Stimulated activated naive CD8-positive, alpha-beta T cell treated with anti-CD3 and anti-CD28 coated beads, Interleukin-15, Interleukin-2, amounts not matched to agents 100 U/mL and 50 U/mL, for 24 hours (primary cell): ENCODE measurements around the gene SSX2IP.
"Not testable (repeated sequence)": the region's sequence is repeated elsewhere in the genome, so short reads cannot be mapped to it uniquely, and the experiment has no call there.

Experiments
- ATAC-seq: fragments of 150-1000 bp; cut with Tn5 transposase; one replicate; pipeline ENCODE4 v1.10.0; 2021
- DNase-seq: peaks from one replicate; pipeline ENCODE4 v3.0.0; 2021

The SSX2IP gene

DNA sequence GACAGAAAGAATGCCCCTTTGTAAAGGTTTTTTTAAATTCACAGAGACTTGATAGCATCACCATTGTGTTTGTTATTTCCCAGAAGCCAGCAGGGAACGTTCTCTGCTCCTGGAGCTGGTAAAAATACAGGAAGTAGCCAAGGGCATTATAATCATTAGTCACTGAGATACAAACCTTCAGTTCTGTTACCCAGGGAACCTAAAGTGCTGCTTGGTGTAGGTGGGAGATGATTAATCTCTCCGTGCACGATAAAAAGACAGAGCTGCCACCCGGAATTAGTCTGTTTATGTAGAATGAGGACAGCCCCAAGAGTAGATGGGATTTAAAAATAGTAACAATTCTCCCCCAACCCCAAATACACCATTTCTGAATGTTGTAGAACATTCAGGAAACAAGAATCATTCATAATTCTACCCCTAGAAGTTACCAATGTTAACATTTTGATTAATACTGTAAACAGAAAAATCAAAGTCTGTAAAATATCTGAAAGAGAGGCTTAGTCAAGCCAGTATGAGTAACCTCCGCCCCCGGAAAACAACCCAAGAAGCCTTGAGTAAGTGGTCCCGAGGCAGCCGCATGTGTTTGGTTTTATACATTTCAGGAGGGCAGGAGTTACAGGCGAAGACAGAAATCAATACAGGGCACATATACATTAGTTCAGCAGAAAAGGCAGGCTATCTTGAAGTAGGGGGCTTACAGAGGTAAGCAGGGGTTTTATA, 70.7 kb downstream of the SSX2IP start:
- ATAC-seq (peak; percentile 62), DNase-seq (peak; percentile 71)

DNA sequence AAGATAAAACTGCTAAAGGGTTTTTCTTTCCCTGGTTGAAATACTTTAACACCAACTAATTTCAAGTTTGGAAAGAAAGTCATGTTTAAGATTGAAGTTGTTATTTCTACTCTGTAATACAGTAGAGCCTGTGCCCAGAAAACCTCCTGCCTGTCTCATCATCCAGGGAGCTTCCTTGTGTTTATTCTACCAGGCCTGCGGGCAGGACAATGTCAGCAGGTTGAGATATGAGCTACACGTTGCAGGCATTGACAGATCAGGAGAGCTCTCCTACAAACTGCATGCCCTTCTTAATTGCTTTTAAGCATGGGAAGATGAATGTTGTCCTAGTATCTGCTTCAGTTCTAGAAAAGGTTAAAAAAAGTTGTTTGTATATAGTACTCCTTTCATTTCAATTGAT, 72.9 kb downstream of the SSX2IP start:
- no peak for DNase-seq
- no peak for ATAC-seq

DNA sequence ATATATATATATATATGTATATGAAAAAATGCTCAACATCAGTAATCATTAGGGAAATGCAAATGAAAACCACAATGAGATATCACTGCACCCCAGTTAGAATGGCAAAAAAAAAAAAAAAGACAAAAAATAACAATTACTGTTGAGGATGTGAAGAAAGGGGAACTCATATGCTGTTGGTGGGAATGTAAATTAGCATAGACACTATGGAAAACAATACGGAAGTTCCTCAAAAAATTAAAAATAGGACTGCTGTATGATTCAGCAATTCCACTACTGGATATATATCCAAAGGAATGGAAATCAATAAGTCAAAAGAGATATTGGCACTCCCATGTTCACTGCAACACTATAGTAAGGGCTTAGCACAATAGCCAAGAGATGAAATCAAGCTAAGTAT, 74.5 kb downstream of the SSX2IP start:
- DNase-seq (no peak), ATAC-seq (no peak)

DNA sequence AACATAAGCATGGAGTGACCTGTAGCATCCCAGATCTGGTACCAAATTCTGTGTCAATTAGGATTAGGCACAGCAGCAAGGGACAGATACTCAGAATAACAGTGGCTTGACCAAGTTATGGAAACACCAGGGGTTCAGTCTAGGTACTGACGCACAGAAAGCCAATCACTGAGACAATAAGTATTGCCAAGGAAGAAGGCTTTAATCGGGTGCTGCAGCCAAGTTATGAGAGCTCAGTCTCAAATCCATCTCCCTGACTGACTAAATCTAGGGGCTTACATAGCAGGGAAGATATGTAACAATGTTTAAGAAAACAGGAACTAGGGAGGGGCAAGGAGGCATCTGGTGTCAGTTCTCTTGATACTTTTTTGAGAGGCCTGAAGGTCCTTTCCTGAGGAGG, 76.4 kb downstream of the SSX2IP start:
- ATAC-seq (no peak), DNase-seq (no peak)

DNA sequence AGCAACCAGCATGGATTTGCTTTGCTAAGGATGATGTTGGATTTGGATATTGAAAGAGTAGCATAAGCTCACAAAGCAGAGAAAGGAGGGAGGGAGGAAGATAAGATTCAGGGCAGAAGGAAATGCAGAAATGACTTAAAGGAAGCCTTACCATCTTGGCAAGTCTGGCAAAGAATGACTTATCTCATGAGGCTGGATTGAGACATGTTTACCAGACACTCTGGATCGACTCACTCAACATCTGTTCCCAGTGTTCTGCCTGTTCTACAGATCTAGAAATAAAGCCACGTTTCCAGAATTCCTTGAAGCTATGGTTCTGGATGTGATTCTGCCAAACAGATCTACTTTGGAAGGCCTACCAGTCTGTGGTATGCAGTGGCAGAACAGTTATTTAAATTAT, 77.2 kb downstream of the SSX2IP start:
- ATAC-seq (no peak), DNase-seq (no peak)

DNA sequence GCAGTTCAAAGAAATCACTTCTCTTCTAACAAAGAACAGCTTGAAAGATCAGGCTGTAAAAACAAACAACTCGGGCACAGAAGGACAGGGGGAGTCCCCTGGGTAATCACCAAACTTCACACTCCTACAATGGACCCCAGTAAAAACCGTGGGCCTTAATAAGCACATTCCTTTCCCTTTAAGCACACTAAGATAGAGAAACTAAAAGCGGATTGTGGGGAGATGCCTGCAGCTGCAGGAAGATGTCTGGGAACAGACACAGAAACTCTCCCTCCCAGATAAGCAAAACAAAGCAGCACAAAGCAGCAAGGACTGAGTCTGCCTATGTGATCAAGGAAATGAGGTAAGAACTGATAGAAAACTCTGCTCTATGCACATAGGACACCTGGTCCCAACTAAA, 78.5 kb downstream of the SSX2IP start:
- DNase-seq (no peak), ATAC-seq (no peak)

DNA sequence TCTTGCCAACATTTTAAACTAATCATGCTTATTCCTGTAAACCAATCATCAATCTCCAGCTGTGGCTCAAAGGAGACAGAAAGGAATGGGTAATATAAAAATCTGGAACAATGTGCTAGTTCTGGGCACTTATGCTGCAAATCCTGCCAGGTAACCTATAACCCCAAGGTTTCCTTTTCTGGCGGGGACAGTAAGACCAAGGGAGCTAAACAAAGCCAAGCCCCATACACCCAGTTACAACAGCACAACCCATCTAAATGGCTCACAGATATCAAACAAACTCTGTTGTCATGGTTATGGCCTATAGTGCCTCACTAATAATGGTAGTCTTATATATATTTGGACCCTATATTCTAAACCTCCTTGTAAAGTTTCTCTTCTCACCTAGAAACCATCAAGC, 79.2 kb downstream of the SSX2IP start:
- ATAC-seq, result no peak
- DNase-seq, result no peak

DNA sequence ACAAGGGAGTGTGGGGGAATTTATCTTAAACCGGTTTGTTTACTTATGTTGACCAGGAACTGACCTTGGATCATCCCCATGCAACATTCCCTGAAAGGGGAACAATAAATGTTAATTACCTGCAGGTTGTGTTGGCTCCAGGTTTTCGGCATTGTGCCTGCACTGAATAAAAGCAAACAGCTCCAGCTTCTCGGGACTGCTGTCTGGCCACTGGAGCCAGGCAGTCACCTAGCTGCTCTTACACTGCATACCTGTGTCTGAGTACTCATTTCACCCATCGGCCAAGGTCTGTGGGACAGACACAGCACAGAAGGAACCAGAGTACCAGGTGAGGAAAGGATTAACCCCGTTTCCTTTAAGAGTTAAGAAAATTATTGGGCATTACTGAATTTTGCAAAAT, 83.3 kb downstream of the SSX2IP start:
- no peak for ATAC-seq
- DNase-seq, result no peak

DNA sequence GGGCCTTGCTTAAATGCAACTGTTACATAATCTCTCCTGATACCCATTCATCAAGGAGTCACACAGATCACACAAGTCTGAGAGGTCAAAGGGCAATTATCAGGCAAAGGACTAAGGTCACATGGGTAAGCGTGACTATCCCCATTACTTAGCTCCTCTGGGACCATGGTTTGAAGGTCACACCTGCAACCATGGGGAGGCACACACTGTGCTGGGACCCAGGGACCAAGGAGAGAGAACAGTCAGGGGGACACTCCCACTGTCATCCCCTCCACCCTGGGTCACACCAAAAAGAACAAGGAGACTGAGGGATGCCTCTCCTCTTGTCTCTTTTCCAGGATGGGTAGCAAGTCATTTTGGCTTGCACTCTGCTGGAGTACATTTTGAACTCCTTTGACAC, 85.1 kb downstream of the SSX2IP start:
- no peak for DNase-seq
- ATAC-seq, result no peak

DNA sequence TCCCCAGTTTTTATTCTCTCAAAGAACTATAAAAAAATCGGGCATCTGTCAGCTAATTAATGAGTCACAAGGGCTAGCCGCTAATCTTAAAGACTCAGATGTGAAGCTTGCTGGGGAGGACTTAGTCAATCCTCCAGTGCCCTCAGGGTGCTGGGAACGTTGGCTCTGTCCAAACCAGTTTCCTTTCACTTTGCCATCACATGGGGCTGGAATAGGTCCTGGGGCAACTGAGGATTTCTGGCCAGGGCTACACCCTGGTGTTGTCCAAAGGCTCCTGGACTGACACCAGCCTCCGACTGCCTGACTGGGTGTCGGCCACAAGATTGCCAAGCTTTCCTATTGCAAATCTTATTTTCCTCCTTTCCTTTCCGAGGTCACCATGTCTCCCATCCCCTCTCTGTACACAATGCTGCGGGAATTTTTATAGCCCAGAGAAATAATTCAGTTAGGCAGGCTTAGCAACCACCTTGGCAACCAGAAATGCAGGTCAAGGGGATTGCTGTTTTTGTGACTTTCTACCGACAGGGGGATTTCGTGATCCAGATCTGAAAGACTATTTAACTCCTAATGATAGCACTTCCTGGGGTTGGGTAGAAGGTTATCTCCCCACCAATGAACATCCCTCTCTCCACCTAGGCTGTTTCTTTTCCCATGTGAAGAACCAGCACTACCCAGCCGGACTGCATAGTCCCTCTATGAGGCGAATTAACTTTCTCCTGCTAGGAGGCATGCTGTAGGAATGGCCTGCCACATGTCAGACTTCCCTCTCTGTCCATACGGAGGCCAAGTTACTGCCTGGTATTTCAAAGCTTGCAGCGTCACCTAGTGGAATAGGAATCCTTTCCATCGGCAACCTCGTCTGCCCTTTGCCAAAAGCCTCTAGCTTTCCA, 86.1 kb downstream of the SSX2IP start:
- no peak for DNase-seq
- ATAC-seq, result no peak

DNA sequence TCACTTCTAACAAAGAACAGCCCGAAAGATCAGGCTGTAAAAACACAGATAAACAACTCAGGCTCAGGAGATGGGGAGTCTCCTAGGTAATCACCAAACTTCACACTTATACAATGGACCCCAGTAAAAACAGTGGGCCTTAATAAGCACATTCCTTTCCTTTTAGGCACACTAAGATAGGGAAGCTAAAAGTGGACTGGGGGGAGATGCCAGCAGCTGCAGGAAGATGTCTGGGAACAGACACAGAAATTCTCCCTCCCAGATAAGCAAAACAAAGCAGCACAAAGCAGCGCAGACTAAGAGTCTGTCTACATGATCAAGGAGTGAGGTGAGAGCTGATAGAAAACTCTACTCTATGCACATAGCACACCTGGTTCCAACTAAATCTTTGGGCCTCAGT, 87.0 kb downstream of the SSX2IP start:
- ATAC-seq (no peak), DNase-seq (no peak)

DNA sequence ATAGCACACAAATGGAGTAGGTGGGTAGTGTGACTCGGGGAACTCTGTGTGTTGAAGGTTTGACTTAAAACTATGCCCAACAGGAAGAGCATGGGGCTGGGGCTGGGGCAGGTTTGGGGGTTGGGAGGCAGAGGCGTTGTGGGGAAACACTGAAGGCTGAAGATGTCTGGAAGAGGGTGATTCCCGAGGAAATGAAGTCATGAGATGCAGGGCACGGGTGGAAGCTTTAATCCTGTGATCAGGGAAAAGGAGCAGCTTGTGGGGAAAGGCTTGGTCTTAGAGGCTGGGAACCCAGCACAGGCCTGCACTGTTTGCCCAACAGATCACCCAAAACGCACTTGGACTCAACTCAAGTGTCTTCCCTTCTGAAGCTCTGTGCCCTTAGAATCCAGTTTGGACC, 89.5 kb downstream of the SSX2IP start:
- DNase-seq (no peak), ATAC-seq (no peak)

DNA sequence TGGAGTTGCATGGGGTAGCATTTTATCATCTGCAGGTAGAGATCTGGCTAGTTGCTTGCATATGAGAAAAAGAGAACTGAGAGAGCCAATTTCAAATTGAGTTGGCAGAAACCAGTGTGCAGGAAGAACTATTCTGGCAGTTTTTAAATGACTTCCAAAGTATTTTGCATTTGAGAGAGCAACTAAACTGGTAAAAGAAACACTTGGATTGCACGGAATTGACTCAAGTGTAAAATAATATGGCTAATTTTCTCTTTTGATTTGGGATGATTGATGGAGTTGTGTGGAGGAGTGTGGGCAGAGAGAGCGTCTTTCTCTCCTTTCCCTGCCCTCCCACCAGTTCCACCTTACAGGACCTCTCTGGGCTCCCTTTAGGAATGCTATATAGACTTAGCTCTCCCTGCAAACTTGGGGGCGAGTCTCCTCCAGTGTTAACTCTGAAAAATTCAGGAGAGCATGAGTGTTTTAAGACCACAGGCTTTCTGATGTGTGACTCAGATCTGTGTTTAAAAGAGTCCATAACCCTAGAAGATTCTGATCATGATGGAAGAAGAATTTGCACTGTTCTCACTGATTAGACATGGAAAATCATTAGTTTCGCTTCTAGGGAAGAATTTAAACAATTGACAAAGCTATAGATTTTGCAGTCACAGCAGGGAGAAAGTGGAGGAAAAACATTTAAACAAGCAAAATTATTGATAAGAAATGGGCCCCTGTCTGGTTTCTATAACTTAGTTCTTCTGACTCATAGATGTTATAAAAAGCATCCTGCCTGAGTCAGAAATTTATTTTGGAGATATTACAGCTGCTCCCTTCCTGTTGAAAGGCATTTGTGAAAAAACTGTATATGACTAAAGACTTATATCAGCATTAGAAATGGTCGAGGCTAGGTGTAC, 91.2 kb downstream of the SSX2IP start:
- ATAC-seq (peak; percentile 74), DNase-seq (no peak)

DNA sequence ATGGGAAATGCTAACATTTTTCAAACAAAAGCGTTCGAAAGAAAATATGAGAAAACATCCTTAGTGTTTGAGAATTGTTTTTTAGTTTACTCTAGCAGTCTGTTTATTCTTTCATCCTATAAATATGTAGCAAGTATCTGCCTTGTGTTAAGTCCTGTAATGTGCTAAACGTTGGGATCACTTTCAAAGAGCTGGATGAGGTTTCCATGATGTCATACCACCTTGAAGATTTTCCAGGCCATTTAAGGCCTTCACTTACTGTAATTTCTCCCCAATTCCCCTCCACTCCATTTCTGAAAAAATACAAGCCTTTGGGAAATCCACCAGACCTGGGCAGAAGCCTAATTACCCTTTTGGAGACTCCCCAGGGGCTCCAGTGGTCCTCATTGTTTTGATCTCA, 91.8 kb downstream of the SSX2IP start:
- DNase-seq (no peak), ATAC-seq (no peak)

DNA sequence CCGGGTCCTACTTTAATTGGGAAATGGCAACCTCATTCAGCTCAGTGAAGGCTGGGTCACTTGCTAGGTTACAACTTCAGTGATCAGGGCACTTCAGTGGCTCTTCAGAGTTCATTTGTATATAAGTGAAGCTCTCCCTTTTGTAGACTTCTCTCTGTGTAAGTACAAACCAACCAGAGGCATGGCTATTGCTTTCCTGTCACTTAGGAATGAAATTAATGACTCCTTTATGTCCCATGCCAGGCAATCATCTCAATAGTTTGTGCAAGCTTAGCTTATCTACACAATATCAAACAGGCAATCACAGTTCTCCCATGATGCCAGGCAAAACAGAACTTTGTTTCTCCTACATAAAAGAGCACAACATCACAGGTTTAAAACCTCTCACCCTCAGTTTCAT, 93.2 kb downstream of the SSX2IP start:
- DNase-seq (no peak), ATAC-seq (no peak)

DNA sequence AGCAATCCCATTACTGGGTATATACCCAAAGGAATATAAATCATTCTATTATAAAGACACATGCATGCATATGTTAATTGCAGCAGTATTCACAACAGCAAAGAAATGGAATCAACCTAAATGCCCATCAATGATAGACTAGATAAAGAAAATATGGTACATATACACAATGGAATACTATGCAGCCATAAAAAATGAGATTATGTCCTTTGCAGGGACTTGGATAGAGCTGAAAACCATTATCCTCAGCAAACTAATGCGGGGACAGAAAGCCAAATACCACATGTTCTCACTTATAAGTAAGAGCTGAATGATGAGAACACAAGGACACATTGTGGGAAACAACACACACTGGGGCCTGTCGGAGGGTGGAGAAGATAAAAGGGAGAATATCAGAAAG, 95.3 kb downstream of the SSX2IP start:
- not testable (repeated sequence) for ATAC-seq

More for the DNA sequence above, 95.3 kb downstream of the SSX2IP start:
- DNase-seq, result not testable (repeated sequence)
